Activated T-helper 17 cell treated with anti-CD3 and anti-CD28 coated beads, Interleukin-2, amount 50 U/mL, for 72 hours (primary cell): ENCODE measurements around the gene RPS16. TPM values are rescaled to one million over a fixed set of nuclear protein-coding genes. Genes with fewer than 3 reads are reported as not detected.
A peak's percentile ranks its signal among the peaks of the same experiment; 100 is the strongest.

Source experiments
- ATAC-seq: fragments of 150-1000 bp; cut with Tn5 transposase; replicated peaks from 2 replicates; pipeline ENCODE4 v1.10.0; 2021; ENCODE audit warnings: mild to moderate bottlenecking, moderate library complexity
- H3K27ac Mint-ChIP-seq: one replicate; pipeline ENCODE4 v1.8.0; 2022; ENCODE audit warnings: mixed read lengths
- H3K27me3 Mint-ChIP-seq: one replicate; pipeline ENCODE4 v1.8.0; 2022; ENCODE audit warnings: mixed read lengths
- H3K36me3 Mint-ChIP-seq: one replicate; pipeline ENCODE4 v1.8.0; 2022; ENCODE audit warnings: low read depth, mild to moderate bottlenecking, mixed read lengths
- H3K4me1 Mint-ChIP-seq: one replicate; pipeline ENCODE4 v1.8.0; 2022; ENCODE audit warnings: mixed read lengths
- H3K4me3 Mint-ChIP-seq: one replicate; pipeline ENCODE4 v1.8.0; 2022; ENCODE audit warnings: mild to moderate bottlenecking, mixed read lengths
- H3K9me3 Mint-ChIP-seq: one replicate; pipeline ENCODE4 v1.8.0; 2022; ENCODE audit warnings: mixed read lengths
- total RNA-seq, 2 donors: library from RNA; stranded (reverse); gene quantifications; one replicate each; pipeline ENCODE4 v1.2.3, GENCODE V29; 2022

The RPS16 gene
- total RNA-seq, 2 donors from 2014 or later: 2,984 to 3,090 TPM

DNA sequence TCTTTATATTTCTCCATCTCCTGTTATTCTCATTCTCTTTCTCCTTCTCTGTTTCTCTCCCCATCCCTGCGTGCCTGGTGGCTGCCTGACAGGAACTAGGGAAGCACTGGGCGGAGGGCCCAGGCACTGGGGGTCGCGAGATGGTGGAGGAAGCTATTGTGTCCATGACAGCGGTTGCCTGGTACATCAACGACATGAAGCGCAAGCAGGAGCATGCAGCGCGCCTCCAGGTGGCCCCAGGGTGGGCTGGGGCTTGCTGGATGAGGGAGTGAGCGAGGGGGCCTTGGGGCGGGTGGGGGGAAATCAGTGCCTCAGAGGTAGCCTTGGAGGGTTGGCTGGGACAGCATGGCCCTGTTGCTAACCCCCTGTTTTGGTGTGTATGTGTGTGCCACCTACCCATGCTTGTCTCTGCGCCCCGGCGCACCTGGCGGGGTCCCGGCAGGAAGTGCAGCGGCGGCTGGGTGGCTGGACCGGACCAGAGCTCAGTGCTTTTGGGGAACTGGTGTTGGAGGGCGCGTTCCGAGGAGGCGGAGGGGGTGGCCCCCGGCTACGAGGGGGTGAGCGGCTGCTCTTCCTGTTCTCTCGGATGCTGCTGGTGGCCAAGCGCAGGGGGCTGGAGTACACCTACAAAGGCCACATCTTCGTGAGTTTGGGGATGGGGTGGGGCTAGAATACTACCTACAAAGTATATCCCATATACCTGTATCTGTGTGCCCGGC is 18.1 kb downstream of the RPS16 start:
- Mint-ChIP-seq H3K27me3 (no peaks in the 10 kb centered on the region), H3K36me3 (peaks cover 51% of the 10 kb centered on the region), H3K27ac (no peak overlapping the region), H3K4me1 (peaks cover 12% of the 10 kb centered on the region), H3K4me3 (no peak overlapping the region), H3K9me3 (no peaks in the 10 kb centered on the region)
- no peak for ATAC-seq

DNA sequence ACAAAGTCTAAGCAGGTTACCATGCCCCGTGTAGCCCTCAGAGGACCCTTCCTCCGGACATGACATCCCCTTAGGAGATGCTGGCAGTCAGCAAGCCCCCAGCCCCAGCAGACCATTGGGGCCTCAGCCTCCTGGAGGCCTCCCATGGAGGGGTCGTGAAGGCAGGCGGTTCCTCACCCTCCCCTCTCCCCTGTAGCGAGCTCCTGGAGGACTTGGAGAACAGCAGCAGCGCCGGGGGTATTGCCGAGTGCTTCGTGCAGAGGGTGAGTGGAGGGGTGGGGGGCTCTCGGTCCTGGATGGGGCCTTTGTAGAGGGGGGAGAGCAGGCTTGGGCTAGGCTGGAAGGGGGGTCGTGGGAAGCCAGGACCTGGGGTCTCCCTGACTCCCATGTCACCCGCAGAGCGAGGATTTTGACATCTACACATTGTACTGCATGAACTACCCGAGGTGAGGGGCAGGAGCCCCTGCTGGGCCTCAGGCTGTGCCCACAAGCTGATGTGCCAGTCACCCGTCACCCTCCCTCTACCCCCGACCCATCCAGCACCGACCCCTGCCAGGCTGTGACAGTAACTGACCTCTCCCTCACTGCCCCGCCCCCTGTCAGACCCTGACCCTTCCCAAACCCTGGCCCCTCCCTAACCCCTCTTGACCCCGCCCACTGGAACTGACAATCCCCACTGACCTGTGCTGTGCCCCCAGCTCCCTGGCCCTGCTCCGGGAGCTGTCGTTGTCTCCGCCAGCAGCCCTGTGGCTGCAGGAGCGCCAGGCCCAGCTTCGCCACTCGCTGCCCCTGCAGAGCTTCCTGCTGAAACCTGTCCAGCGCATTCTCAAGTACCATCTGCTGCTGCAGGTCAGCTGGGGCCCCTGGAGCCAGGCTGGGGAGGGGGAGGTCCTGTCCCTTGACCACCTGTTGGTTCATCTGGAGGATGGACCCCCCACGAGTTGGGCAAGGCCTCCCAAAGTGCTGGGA is 19.3 kb downstream of the RPS16 start:
- H3K27ac Mint-ChIP-seq: no peak overlapping the region
- H3K9me3 Mint-ChIP-seq: no peaks in the 10 kb centered on the region
- no peak overlapping the region for H3K4me3 Mint-ChIP-seq
- peaks cover 21% of the 10 kb centered on the region for H3K4me1 Mint-ChIP-seq
- ATAC-seq: no peak
- no peaks in the 10 kb centered on the region for H3K27me3 Mint-ChIP-seq
- peaks cover 58% of the 10 kb centered on the region for H3K36me3 Mint-ChIP-seq

DNA sequence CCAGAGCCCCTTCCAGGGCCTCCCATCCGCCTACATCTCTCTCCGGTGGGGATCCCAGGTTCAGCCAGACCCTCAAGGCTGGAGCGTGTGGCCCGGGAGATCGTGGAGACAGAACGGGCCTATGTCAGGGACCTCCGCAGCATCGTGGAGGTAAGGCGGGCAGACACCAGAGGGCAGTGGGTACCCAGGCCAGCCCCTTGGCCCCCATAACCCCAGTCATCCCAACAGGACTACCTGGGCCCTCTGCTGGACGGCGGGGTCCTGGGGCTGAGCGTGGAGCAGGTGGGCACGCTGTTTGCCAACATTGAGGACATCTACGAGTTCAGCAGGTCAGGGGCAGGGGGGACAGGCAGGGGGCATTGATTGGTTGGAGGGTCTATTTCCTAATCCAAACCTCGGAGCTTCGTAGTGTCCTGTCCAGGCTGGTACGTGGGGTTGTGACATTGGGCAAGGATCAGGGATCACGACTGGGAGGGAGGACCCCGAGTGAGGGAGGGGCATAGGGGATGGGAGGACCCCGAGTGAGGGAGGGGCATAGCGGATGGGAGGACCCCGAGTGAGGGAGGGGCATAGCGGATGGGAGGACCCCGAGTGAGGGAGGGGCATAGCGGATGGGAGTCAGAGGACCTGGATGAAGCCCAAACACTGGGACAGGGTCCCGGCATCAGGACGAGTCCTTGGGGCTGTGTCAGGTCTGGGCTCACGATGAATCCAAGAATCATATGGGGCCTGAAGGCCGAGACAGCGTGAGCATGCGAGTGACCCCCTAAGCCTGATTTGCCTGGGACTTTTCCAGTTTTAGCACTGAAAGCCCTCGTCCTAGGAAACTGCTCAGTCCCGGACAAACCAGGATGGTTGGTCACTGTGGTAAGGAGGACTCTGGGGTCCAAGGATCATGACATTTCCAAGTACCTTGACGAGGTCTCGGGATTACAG is 20.4 kb downstream of the RPS16 start:
- peaks cover 31% of the 10 kb centered on the region for H3K4me1 Mint-ChIP-seq
- peaks cover 68% of the 10 kb centered on the region for H3K36me3 Mint-ChIP-seq
- H3K9me3 Mint-ChIP-seq: no peaks in the 10 kb centered on the region
- peak overlapping the region; percentile 30 for H3K4me3 Mint-ChIP-seq
- ATAC-seq: no peak
- H3K27me3 Mint-ChIP-seq: no peaks in the 10 kb centered on the region
- H3K27ac Mint-ChIP-seq: no peak overlapping the region

DNA sequence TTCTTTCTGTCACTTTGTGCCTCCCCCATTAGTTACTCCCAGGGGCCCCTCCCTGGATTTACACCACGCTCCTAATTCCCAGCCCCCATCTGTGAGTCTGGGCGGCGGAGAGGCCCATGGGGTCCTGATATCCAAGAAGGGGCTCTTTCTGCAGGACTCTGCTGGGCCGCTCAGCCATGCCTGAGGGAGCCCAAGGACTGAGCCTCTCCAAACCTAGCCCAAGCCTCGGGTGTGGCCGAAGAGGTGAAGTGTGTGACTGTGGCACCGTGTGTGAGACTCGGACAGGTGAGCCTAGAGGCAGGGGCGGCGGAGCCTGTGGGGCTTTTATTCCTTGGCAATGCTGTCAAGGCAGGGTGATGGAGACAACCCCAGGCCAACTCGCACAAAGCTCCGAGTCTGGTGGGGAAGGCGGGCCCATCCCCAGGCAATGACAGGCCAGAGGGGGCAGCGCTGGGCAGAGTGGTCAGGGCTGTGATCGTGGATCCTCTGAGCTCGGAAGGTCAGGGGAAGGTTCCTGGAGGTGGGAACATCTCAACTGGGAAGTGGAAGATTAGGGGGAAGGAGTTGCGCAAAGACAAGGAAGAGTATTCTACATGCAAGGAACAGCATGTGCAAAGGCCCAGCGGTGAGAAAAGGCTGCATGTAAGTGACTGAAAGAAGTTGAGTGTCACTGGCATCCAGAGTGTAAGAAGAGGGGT is 21.7 kb downstream of the RPS16 start:
- Mint-ChIP-seq H3K27me3 (no peaks in the 10 kb centered on the region), H3K4me3 (peak overlapping the region; percentile 91), H3K4me1 (peaks cover 31% of the 10 kb centered on the region), H3K36me3 (peaks cover 72% of the 10 kb centered on the region), H3K9me3 (no peaks in the 10 kb centered on the region), H3K27ac (peak overlapping the region; percentile 96)
- no peak for ATAC-seq

- peak overlapping the region; percentile 91 for H3K4me3 Mint-ChIP-seq
- H3K27me3 Mint-ChIP-seq: no peaks in the 10 kb centered on the region
- peaks cover 31% of the 10 kb centered on the region for H3K4me1 Mint-ChIP-seq
- no peak for ATAC-seq
- peaks cover 72% of the 10 kb centered on the region for H3K36me3 Mint-ChIP-seq
- H3K27ac Mint-ChIP-seq: peak overlapping the region; percentile 100
- H3K9me3 Mint-ChIP-seq: no peaks in the 10 kb centered on the region
These were observed 22.4 kb downstream of the RPS16 start for GRCh38 chr19:39413272-39413910.

- Mint-ChIP-seq H3K9me3 (no peaks in the 10 kb centered on the region), H3K36me3 (peaks cover 72% of the 10 kb centered on the region), H3K27me3 (no peaks in the 10 kb centered on the region), H3K27ac (peak overlapping the region; percentile 100), H3K4me1 (peaks cover 31% of the 10 kb centered on the region), H3K4me3 (peak overlapping the region; percentile 91)
- ATAC-seq: no peak
These were observed 22.9 kb downstream of the RPS16 start for GRCh38 chr19:39412867-39413271.

DNA sequence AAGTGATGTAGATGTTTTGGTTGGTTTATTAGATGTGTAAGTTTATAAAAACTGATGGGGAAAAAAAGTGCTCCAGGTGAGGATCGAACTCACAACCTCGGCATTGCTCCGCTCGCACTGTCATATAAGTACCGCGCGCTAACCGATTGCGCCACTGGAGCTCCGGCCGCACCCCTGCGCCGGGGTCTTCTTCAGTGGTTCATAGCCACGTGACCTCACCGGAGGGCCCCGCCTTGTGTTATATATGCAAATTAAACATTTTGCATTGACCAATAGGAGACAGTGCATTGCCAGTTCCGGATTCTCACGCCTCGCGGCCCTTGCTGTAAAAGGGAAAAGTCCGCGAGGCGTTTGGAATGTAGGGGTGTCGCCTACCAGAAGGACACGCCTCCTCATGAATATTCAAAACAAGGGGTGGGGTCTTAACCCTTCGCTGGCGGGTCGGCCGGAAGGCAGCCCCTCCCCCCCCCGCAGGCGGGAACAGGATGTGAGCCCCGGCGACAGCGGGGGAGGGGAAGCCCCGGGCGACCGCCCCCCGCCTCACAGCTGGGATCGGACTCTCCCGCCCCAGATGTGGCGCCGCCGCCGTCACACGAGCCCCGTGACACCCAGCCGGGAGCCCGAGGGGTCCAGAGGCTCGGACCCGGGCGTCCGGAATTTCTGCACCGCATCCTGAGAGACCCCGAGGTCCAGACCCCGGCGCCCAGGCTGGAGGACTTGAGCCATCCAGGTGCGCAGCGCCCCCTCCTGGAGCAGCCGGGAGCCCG is 23.5 kb downstream of the RPS16 start, which contains the start of gene PLEKHG2:
PLEKHG2 (plus strand) TSS at position 570 of the 767 bp plus-strand sequence. CDS start 1,418 bp downstream, outside the sequence.
- Mint-ChIP-seq H3K27me3 (no peaks in the 10 kb centered on the region), H3K36me3 (peaks cover 72% of the 10 kb centered on the region), H3K9me3 (no peaks in the 10 kb centered on the region), H3K27ac (peak within 1 kb of the TSS; percentile 100), H3K4me3 (peak within 1 kb of the TSS; percentile 91), H3K4me1 (peaks cover 31% of the 10 kb centered on the region)
- peak; percentile 71 for ATAC-seq

DNA sequence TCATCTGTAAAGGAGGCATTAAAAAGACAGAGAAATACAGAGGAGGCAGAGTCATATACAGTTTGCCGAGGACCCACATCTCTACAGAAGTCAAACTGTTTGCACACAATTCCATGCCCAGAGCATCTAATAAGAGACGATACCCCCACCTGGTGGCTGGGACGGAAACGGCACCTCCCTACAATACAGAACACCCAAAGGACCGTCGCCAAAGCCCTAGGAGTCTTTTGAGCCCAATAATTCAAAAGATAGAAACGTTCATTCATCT is 24.0 kb downstream of the RPS16 start:
- Mint-ChIP-seq H3K27ac (peak overlapping the region; percentile 100), H3K4me1 (peaks cover 31% of the 10 kb centered on the region), H3K4me3 (peak overlapping the region; percentile 91), H3K9me3 (no peaks in the 10 kb centered on the region), H3K27me3 (no peaks in the 10 kb centered on the region), H3K36me3 (peaks cover 75% of the 10 kb centered on the region)
- peak; percentile 54 for ATAC-seq

DNA sequence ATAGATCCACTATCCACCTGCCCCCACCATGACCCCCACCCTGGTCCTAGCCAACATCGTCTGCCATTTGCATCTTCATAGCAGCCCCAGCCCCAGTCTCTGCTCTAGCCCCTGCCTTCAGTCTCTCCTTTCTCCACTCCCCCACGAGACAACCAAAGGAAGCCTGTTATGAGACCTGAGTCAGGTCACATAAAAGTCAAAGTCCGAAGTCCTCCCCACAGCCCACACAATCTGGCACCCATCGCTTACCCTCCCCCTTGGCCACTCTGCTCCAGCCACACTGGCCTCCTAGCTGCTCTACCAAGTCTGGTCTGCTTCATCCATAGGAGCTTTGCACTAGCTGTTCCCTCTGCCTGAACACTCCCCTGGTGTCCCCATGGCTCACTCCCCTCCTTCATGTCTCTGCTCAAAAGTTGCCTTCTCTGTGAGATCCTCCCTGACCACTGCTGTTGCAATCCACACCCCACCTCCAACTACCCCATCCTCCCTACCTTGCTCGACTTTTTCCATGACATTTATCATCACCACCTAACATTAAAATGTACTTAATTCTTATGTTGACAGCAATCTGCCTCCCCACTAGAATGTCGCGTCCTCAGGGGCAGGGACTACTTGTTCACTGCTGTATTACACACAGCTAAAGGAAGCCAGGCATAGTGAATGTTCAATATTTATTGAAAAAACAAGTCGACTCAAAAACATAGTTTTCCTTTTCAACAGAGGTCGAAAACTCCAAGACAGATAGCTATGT is 24.5 kb downstream of the RPS16 start:
- no peak for ATAC-seq
- Mint-ChIP-seq H3K4me1 (peaks cover 34% of the 10 kb centered on the region), H3K27me3 (no peaks in the 10 kb centered on the region), H3K9me3 (no peaks in the 10 kb centered on the region), H3K27ac (peak overlapping the region; percentile 100), H3K36me3 (peaks cover 80% of the 10 kb centered on the region), H3K4me3 (peak overlapping the region; percentile 91)

DNA sequence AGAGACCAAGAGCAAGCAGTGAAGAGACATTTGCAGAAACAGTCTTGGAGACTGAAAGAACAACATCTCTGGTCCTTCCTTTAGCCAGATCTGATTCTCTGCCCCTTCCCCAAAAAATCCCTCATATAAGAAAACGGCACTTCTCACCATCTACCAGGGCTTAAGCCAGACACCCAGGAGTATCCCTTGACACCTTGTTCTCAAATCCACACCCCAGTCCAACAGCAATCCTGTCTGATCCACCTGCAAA is 25.0 kb downstream of the RPS16 start:
- H3K27me3 Mint-ChIP-seq: no peaks in the 10 kb centered on the region
- peaks cover 37% of the 10 kb centered on the region for H3K4me1 Mint-ChIP-seq
- no peaks in the 10 kb centered on the region for H3K9me3 Mint-ChIP-seq
- peaks cover 84% of the 10 kb centered on the region for H3K36me3 Mint-ChIP-seq
- peak overlapping the region; percentile 100 for H3K27ac Mint-ChIP-seq
- H3K4me3 Mint-ChIP-seq: peak overlapping the region; percentile 91
- no peak for ATAC-seq

DNA sequence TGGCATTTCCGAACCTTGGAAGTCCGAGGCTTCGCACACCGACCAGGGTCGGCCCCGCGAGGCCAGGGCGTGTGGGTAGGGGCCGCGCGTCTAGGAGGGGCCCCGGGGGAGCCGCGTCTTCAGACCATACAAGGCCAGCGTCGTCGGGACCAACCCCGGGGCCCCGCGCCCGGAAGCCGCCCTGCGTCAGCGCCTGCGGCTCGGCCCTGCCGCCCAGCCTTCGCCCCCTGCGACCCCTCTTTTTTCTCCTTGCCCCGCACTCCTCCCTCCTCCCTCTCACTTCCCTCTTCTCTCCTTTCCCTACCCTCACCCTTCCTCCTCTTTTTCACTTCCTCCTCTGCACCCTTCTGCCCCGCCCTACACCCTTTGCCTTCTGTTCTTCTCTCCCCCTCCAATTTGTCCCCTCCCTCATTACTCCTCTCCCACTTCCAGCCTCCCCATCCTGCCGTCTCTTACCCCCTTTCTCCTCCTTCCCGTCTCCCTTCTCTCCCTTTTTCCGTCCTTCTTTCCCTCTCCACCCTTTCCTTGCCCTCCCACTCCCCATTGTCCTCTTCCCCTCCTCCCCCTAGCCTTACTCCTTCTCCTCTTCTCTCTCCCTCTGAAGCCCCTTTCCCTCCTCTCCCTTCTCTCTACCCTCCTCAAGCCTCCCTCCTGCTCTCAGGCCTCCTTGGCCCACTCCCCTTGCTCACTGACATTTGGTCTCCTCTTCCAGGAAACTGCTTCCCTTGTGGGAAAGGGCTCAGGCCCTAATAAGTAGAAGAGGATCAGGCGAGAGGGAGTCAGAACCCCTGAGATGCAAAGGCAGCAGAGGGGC is 25.5 kb downstream of the RPS16 start:
- peak; percentile 36 for ATAC-seq

More for the DNA sequence above, 25.5 kb downstream of the RPS16 start:
- H3K4me1 Mint-ChIP-seq: peaks cover 37% of the 10 kb centered on the region
- peaks cover 82% of the 10 kb centered on the region for H3K36me3 Mint-ChIP-seq
- no peaks in the 10 kb centered on the region for H3K27me3 Mint-ChIP-seq
- no peaks in the 10 kb centered on the region for H3K9me3 Mint-ChIP-seq
- H3K27ac Mint-ChIP-seq: peak overlapping the region; percentile 100
- peak overlapping the region; percentile 91 for H3K4me3 Mint-ChIP-seq
